T-helper 1 cell (primary cell): ENCODE data around the gene REV1.
A peak's percentile ranks its signal among the peaks of the same experiment; 100 is the strongest.

Experiments
- DNase-seq, 5 donors: peaks; one replicate each; pipeline ENCODE4 v3.0.0-alpha.2; 2012 to 2020
- total RNA-seq, 4 donors: gene quantifications; one replicate each; lab custom pipeline; 2026; lab: John Stamatoyannopoulos, UW

The REV1 gene
- total RNA-seq = 54.2 to 82.2 (median 76.2) reads per million in 4 donors

DNA sequence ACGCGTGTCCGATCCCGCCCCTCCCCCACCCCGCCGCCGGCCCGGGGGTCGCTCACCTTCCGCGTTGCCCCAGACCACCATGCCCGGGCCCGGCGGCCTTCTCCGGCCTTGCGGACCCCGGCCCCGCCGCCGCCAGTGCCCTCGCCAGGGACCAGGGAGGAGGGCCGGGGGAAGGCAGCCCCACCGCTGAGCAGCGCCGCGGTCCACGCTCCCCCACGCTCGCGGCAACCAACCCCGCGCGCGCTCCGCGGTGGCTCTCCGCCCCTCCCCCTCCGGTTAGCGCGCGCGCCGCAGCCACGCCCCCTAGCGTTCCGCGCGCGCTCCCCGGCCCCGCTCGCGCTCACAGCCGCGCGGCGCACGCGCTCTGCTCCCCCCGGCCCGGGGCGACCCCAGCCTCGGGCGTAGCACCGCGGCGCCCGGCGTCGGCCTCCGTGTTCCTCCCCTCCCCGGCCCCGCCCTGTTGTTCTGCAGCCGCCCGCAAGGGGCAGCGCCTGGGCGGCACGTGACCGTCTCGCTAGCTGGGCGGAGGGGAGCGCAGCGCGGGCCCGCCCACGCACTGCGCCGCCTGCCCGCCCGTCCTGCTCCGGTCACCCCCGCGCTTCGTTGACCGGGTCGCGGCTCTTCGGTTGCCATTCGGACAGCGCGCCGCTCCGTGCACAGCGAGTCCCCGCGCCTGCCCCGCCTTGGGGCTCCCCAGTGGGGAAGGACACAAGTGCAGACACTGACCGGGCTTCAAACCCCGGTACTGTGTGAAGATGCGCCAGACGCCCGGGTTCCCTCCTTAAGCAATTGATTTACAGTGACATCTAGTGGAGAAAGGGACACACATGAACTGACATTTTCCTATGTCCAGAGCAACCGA, at the start of gene REV1:
REV1 (minus strand) TSS at position 257 of the 862 bp plus-strand sequence. CDS start 25,042 bp downstream, outside the sequence.
- DNase-seq = peak; percentile 88 to 95 (median 92)

- no peak for DNase-seq
Measured at GRCh38 chr2:99537910-99538485, 48.2 kb upstream of the REV1 start.

DNA sequence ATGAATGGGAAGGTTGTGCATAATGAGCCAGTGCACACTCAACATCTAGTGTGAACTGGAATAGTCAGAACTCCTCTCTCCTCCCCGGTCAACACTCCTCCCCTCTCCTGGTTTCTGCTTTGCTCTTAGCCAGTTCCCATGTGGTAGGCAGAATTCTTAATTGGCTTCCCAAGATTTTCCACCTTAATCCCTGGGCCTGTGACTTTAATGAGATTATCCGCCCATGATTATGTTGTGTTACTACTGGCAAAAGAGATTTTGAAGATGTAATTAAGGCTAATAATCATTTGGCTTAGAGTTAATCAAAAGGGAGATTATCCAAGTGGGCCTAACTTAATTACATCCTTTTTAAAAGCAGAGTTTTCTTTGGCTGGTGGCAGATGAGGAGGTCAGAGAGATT, 34.2 kb upstream of the REV1 start:
- no peak for DNase-seq

- DNase-seq = no peak
Measured at GRCh38 chr2:99522157-99522556, 32.3 kb upstream of the REV1 start.

DNA sequence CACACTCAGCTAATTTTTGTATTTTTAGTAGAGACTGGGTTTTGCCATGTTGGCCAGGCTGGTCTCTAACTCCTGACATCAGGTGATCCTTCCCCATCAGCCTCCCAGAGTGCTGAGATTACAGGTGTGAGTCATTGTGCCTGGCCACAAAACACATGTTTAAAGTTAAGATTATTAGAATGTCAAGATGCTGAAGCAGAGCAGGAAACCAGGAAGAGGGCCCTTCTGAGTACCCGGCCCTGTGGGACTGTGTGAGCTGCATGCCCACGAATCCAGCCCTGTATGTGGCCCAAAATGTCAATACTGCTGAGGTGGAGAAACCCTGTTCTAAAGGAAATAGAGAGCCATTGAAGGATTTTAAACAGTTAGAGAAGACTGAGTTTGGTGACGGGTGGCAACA, 31.0 kb upstream of the REV1 start:
- no peak for DNase-seq

DNA sequence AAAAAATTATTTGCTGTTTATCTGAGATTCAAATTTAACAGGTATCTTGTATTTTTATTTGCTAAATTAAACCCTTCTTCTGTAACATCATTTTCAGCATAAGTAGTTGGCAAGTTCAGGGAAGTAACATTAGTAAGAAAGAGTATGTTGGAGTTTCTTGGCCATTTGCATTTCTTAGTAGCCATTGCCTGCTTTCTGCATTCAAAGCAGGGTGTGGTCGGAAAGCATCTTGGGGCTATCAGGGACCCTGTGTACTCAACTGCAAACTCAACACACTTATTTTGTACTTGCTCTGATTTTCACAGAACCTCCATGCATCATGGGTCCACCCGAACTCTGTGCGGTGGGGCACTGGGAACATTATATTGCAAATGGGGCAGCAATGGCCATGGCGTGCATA, 30.4 kb upstream of the REV1 start:
- DNase-seq = no peak

DNA sequence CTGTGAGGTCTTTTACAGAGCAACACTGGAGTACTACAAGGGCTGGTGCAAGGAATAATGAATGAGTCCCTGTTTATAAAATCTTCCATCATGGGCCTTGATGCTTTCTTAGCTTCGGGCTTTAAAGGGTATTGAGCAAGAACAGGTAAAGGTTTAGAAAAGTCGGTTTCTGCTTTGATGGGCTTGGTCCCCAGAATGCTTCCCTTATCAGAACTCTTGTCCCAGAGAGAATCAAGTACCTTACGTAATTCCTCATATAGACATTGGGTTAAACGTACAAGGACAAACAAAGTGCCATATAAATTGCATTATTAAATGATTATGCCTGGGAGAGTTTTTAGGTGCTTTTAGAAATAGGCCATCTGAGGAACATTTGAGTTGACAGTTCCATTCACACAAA, 24.5 kb upstream of the REV1 start:
- DNase-seq = no peak

- no peak for DNase-seq
Measured at GRCh38 chr2:99512181-99512591, 22.4 kb upstream of the REV1 start.

- no peak for DNase-seq
Measured at GRCh38 chr2:99509387-99509786, 19.6 kb upstream of the REV1 start.

GRCh38 chr2:99507937-99508818, 18.4 kb upstream of the REV1 start:
- DNase-seq = no peak

DNA sequence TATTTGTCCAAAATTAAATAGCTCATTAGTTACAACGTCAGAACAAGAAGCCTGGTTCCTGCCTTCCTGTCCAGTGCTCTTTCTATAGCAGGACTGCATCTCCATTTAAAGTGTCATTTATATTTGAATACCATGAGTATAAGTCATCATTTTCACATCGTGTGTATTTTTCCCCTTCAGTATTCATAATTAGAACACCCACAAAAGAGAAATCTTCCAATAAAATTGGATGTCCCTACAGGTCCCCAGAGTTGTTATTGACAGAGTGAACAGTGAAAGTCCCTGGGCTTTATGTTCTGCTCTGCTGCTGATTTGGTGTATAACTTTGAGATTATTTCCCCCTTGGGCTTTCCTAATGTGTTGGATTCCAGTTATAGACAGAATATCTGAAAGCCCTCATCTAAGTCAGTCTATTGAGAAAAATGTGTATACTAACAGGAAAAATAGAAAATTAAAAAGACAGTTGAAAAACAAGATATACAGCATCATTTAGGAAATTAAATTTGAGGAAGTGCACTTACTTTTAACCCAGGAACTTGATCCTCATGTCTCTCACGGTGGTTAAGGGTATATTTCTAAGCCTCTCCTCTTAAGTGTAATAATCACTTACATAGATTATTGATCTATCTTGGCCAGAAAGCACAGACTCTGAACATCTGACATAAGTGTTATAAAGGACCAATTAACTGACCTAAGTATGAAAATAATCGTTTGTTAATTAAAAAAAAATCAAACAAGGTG, 15.2 kb upstream of the REV1 start:
- DNase-seq = no peak

- peak in 1 of 5 donors; percentile 9 for DNase-seq
Measured at GRCh38 chr2:99503662-99504416, 14.0 kb upstream of the REV1 start.

DNA sequence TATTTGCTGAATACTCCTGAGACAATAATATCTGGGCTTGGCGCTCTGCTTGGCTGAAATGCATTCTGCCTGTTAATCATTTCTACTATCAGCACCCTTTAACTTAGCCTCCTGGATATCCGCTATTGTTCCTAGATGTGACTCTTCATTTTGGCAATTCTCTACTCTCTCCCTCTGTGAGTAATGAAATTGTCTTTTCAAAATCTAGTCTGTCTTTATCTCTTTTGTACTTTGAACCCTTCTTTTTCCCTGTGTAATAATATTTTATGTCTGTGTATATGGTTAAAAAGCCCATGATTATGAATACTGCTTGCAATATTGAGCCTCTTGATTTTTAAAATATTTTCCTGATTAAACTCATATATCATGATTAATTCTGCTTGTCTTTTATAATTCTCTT, 6.2 kb upstream of the REV1 start:
- no peak for DNase-seq

- DNase-seq = no peak
Measured at GRCh38 chr2:99495115-99495860, 5.5 kb upstream of the REV1 start.

- DNase-seq = no peak
Measured at GRCh38 chr2:99492721-99493120, 2.9 kb upstream of the REV1 start.

GRCh38 chr2:99490623-99491461, 1.0 kb upstream of the REV1 start:
- DNase-seq = no peak

- peak; percentile 30 to 62 (median 43) for DNase-seq
Measured at GRCh38 chr2:99489063-99489760, 605 bp downstream of the REV1 start.

GRCh38 chr2:99488539-99489062, 1.2 kb downstream of the REV1 start:
- DNase-seq = peak in 1 of 5 donors; percentile 34

- no peak for DNase-seq
Measured at GRCh38 chr2:99487906-99488305, 1.9 kb downstream of the REV1 start.
